ENCODE measurements around the gene METRN.

METRN gene

DNA sequence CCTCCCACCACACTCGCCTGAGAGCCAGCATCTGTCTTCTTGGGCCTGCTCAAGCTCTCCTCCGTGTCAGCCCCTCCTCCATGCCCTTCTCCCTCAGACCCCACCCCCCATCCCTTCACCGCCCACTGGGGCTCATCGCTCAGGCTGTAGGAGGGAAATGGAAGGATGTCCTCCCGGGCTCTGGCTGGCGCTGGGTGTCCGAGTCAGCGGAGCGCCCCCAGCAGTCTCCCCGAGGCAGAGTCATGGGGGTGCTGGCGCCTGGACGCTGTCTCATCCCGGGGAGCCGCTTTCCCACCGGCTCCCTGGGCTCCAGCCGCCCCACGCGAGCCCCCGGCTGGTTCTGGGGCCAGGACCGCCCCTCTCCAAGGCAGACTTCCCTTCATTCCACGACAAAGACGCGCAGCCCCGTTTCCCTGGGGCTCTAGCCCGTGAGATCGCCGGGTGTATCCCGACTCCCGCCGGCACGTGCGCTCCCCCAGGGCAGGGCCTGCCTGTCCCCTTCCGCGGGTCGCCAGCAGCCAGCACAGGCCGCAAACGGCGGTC, 5.6 kb downstream of the METRN start:
- 0 out of 2 replicates have a peak, but pooled peaks have one; percentile 80 for TF ChIP-seq SIN3A (IDR thresholded peaks at IDR 0.05; ENCODE audit: borderline replicate concordance, insufficient read depth, low read length)
- TF ChIP-seq TAF1 (IDR thresholded peaks at IDR 0.05; ENCODE audit: borderline replicate concordance, insufficient read depth, low read length): no peak
- TF ChIP-seq POLR2AphosphoS5 (IDR thresholded peaks at IDR 0.05; ENCODE audit: low read depth, low read length): peak; percentile 53

DNA sequence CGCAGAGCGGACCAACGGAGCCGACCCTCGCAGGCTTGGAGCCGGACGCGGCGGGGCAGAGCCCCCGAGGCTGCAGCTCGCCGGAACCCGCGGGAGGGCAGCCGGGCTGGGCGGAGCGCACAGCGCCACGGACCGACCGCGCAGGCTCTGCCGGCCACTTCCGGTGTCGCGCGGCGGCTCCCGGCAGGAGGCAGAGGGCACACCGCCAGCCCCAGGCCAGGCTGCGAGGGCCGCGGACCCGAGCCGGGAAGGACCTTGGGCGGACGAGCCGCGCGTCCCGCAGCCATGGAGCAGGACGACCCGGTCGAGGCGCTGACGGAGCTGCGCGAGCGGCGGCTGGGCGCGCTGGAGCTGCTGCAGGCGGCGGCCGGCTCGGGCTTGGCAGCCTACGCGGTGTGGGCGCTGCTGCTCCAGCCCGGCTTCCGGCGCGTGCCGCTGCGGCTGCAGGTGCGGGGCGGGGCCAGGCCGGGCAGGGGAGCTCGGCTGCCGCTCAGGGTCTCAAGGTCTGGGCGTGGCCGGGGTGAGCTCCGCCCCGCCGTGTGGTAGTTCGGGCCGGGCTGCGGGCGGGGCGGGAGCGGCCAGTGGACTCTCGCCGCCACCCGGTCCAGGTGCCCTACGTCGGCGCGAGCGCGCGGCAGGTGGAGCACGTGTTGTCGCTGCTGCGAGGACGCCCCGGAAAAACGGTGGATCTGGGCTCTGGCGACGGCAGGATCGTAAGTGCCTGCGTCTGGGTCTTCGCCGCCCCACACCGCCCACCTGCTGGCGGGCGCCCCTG, 6.3 kb downstream of the METRN start, which contains the start of gene ANTKMT:
Gene ANTKMT (plus strand): TSS at position 157 of the 775 bp plus-strand sequence. CDS start 129 bp downstream, at position 286.
- TF ChIP-seq POLR2AphosphoS5 (IDR thresholded peaks at IDR 0.05; ENCODE audit: low read depth, low read length): no peak

DNA sequence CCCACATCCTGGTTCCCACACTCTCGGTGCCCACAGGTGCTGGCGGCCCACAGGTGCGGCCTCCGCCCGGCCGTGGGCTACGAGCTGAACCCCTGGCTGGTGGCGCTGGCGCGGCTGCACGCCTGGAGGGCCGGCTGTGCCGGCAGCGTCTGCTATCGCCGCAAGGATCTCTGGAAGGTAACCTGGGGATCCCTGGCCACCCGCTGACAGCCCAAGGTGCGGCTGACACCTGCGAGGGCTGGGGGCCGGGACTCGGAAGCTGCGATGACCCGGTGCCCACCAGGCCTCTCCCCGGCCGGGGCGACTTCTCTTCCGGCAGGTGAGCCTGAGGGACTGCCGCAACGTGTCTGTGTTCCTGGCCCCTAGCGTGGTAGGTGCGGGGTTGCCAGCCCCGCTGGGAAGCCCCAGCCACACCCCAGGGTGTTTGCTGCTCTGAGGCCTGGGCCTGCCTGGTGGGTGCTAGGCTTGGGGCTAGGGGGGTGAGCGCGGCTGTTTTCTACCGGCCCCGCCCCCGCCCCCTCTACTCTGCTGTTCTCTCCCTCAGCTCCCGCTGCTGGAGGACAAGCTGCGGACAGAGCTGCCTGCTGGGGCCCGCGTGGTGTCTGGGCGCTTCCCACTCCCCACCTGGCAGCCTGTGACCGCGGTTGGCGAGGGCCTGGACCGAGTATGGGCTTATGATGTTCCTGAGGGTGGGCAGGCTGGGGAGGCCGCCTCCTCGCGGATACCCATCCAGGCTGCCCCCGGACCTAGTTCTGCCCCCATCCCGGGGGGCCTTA, 7.0 kb downstream of the METRN start:
- TF ChIP-seq FOXP2 (optimal IDR thresholded peaks at IDR 0.05; ENCODE audit: borderline replicate concordance, extremely low read depth, extremely low read length, insufficient read depth): no peak
- TF ChIP-seq TAF1 (IDR thresholded peaks at IDR 0.05; ENCODE audit: borderline replicate concordance, insufficient read depth, low read length): no peak
- TF ChIP-seq SIN3A (IDR thresholded peaks at IDR 0.05; ENCODE audit: borderline replicate concordance, insufficient read depth, low read length): no peak
- TF ChIP-seq, protein P1, sequence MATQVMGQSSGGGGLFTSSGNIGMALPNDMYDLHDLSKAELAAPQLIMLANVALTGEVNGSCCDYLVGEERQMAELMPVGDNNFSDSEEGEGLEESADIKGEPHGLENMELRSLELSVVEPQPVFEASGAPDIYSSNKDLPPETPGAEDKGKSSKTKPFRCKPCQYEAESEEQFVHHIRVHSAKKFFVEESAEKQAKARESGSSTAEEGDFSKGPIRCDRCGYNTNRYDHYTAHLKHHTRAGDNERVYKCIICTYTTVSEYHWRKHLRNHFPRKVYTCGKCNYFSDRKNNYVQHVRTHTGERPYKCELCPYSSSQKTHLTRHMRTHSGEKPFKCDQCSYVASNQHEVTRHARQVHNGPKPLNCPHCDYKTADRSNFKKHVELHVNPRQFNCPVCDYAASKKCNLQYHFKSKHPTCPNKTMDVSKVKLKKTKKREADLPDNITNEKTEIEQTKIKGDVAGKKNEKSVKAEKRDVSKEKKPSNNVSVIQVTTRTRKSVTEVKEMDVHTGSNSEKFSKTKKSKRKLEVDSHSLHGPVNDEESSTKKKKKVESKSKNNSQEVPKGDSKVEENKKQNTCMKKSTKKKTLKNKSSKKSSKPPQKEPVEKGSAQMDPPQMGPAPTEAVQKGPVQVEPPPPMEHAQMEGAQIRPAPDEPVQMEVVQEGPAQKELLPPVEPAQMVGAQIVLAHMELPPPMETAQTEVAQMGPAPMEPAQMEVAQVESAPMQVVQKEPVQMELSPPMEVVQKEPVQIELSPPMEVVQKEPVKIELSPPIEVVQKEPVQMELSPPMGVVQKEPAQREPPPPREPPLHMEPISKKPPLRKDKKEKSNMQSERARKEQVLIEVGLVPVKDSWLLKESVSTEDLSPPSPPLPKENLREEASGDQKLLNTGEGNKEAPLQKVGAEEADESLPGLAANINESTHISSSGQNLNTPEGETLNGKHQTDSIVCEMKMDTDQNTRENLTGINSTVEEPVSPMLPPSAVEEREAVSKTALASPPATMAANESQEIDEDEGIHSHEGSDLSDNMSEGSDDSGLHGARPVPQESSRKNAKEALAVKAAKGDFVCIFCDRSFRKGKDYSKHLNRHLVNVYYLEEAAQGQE (IDR thresholded peaks at IDR 0.05; ENCODE audit: insufficient read depth in 1 of 2, low read depth in 2 of 2, low read length in 2 of 2): no peak
- no peak for TF ChIP-seq POLR2AphosphoS5 (IDR thresholded peaks at IDR 0.05; ENCODE audit: low read depth, low read length)

DNA sequence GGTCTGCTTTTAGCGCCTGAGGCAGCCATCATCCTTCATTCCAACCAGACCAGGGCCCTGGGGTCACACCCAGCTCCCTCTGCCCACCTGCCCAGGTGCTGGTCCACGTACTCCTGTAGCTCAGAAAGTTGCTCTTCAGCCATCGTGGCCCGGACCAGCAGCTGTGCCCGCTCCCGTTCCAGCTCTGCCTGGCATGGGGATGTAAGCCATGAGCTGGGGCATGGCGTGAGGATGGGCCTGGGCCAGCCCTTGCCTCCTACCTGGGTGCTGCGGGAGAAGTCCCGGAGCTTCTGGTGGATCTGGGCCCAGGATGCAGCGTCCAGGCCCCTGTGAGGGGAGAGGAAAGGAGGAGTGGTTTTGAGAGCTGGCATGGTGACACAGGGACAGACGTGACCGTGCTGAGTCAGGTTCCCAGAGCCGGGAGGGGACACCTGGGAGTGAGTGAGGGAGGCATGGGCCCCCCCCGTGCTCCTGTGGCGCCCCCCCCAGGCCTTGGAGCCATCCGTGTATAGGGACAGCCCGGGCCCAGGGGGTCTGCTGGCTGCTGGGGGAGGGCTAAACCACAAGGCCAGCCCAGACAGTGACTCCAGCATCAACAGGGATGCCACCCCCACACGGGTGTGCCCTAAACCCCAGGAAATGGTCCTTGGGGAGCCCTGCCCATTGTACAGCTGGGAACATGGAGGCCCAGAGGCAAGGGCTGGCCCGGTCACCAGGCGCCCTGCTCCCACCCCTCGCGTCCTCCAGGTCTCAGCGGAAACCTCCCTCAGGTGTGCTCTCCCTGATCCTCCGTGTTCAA, 8.1 kb downstream of the METRN start:
- TF ChIP-seq SIN3A (IDR thresholded peaks at IDR 0.05; ENCODE audit: borderline replicate concordance, insufficient read depth, low read length) (no peak), FOXP2 (optimal IDR thresholded peaks at IDR 0.05; ENCODE audit: borderline replicate concordance, extremely low read depth, extremely low read length, insufficient read depth) (no peak), POLR2AphosphoS5 (IDR thresholded peaks at IDR 0.05; ENCODE audit: low read depth, low read length) (no peak)
- TF ChIP-seq, protein P1 (IDR thresholded peaks at IDR 0.05; ENCODE audit: insufficient read depth in 1 of 2, low read depth in 2 of 2, low read length in 2 of 2): no peak

DNA sequence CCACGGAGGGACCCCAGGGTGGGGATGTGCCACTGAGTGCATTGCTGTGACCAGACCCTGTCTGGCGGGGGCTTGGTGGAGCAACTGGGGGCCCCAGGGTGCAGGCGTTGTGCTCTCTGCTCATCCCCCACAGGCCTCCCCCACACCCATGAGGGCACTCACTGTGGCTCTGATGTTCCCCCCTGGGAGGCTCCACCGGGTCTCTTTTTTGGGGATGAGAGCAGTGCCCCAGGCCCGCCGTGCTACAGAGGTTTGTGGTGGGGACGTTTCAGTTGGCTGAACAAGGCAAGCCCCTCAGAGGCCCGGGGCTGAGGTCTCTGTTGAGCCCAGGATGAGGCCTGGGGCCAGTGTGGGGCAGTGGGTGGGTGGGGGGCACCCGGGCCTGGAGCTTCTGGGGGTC, 8.8 kb downstream of the METRN start:
- TF ChIP-seq TAF1 (IDR thresholded peaks at IDR 0.05; ENCODE audit: borderline replicate concordance, insufficient read depth, low read length) (no peak), SIN3A (IDR thresholded peaks at IDR 0.05; ENCODE audit: borderline replicate concordance, insufficient read depth, low read length) (no peak), FOXP2 (optimal IDR thresholded peaks at IDR 0.05; ENCODE audit: borderline replicate concordance, extremely low read depth, extremely low read length, insufficient read depth) (no peak), POLR2AphosphoS5 (IDR thresholded peaks at IDR 0.05; ENCODE audit: low read depth, low read length) (no peak)
- TF ChIP-seq, protein P1 (IDR thresholded peaks at IDR 0.05; ENCODE audit: insufficient read depth in 1 of 2, low read depth in 2 of 2, low read length in 2 of 2): no peak
